Endothelial cell of umbilical vein (primary cell): ENCODE results near the gene MSN. TPM values are rescaled to one million over a fixed set of nuclear protein-coding genes. Genes with fewer than 3 reads are reported as not detected.
"Not testable (repeated sequence)": the region's sequence is repeated elsewhere in the genome, so short reads cannot be mapped to it uniquely, and the experiment has no call there.

Source experiments
- BruUV-seq: library from RNA; stranded (reverse); fragments of 400-500 nt; replicated peaks from 2 replicates; lab custom pipeline; 2021; lab: Mats Ljungman, UMichigan
- CTCF ChIA-PET: fragments of 300-600, 350-600 bp; sonication (Branson Sonifier 250); formaldehyde crosslinking; loops from one replicate; lab custom pipeline; 2021; ENCODE audit warnings: antibody characterized with exemption, inconsistent platforms; lab: Charles Lee
- POLR2A ChIA-PET: fragments of 300-600, 350-600 bp; sonication (Branson Sonifier 250); formaldehyde crosslinking; loops from one replicate; lab custom pipeline; 2021; ENCODE audit warnings: antibody characterized with exemption, inconsistent platforms; lab: Charles Lee
- DNase-seq: peaks from one replicate; pipeline ENCODE4 v3.0.0-alpha.2; 2011; ENCODE audit warnings: low read depth, low spot score
- FAIRE-seq: peaks from 2 replicates; lab custom pipeline; 2011; peaks lifted over from hg19 to GRCh38; lab: Jason Lieb, UNC
- H2AFZ ChIP-seq: 2 replicates; pipeline ENCODE4 v1.6.0; 2012; ENCODE audit warnings: low read depth, low read length, control low read depth, inconsistent platforms
- H3K27ac ChIP-seq: 2 replicates; pipeline ENCODE4 v1.5.1; 2011; ENCODE audit warnings: low read depth, mild to moderate bottlenecking, control low read depth, low read length, moderate library complexity; ENCODE audit not compliant: insufficient read depth
- H3K27me3 ChIP-seq, 2 experiments: 2 replicates each; pipeline versions ENCODE4 v1.6.0 to v1.6.1; 2011; ENCODE audit warnings: low read length in 2 of 2, mixed read lengths in 1 of 2; ENCODE audit not compliant: control insufficient read depth in 2 of 2, insufficient read depth in 2 of 2
- H3K36me3 ChIP-seq, 2 experiments: 2 replicates in 1 of 2; 3 replicates in 1 of 2; pipeline ENCODE4 v1.5.1; 2011; ENCODE audit warnings: low read length in 2 of 2, mild to moderate bottlenecking in 1 of 2, moderate library complexity in 1 of 2; ENCODE audit not compliant: control insufficient read depth in 2 of 2, insufficient read depth in 2 of 2; ENCODE audit errors: extremely low read depth in 1 of 2
- H3K4me1 ChIP-seq: 3 replicates; pipeline ENCODE4 v1.5.1; 2011; ENCODE audit warnings: mild to moderate bottlenecking, low read length; ENCODE audit not compliant: control insufficient read depth, insufficient read depth; ENCODE audit errors: extremely low read depth
- H3K4me2 ChIP-seq: 2 replicates; pipeline ENCODE4 v1.6.1; 2011; ENCODE audit warnings: low read length, control low read depth, mixed read lengths; ENCODE audit not compliant: insufficient read depth
- H3K4me3 ChIP-seq, 3 experiments: fragments of 200-600 bp in 1 of 3; sonication (generic), shearing (Covaris generic) in 1 of 3; replicated peaks in 1 of 3; 2 replicates each; pipeline ENCODE4 v1.5.1; 2011 to 2016; ENCODE audit warnings: control low read depth in 3 of 3, low read length in 3 of 3, mild to moderate bottlenecking in 2 of 3, inconsistent platforms in 1 of 3, low read depth in 1 of 3, moderate library complexity in 1 of 3; ENCODE audit not compliant: insufficient read depth in 1 of 3
- H3K79me2 ChIP-seq: 2 replicates; pipeline ENCODE4 v1.6.0; 2012; ENCODE audit warnings: low read length, inconsistent platforms; ENCODE audit not compliant: control insufficient read depth, insufficient read depth
- H3K9ac ChIP-seq: replicated peaks from 2 replicates; pipeline ENCODE3; 2011; ENCODE audit warnings: low read length, control low read depth; ENCODE audit not compliant: insufficient read depth; ENCODE audit errors: extremely low read depth
- H3K9me1 ChIP-seq: replicated peaks from 3 replicates; pipeline ENCODE4 v1.6.0; 2011; ENCODE audit warnings: mild to moderate bottlenecking, low read length; ENCODE audit not compliant: control insufficient read depth, insufficient read depth; ENCODE audit errors: extremely low read depth
- H3K9me3 ChIP-seq: replicated peaks from 2 replicates; pipeline ENCODE4 v1.5.1; 2012; ENCODE audit warnings: low read length, inconsistent platforms; ENCODE audit not compliant: control insufficient read depth, insufficient read depth
- H4K20me1 ChIP-seq: replicated peaks from 2 replicates; pipeline ENCODE3; 2011; ENCODE audit warnings: mild to moderate bottlenecking, low read length; ENCODE audit not compliant: control insufficient read depth, insufficient read depth; ENCODE audit errors: extremely low read depth
- MAX ChIP-seq: IDR thresholded peaks from 2 replicates; pipeline ENCODE4 v1.6.1; 2011; ENCODE audit not compliant: insufficient read depth, insufficient read length
- MYC ChIP-seq: IDR thresholded peaks from one replicate; pipeline ENCODE4 v1.6.1; 2011; ENCODE audit warnings: mild to moderate bottlenecking, low read depth, low read length
- POLR2A ChIP-seq: IDR thresholded peaks from 2 replicates; pipeline ENCODE4 v1.6.1; 2012; ENCODE audit warnings: low read depth, mild to moderate bottlenecking, control low read depth, low read length
- dilution Hi-C: fragments of 300-500 bp; cut with MboI; formaldehyde crosslinking; loops from one replicate; pipeline ENCODE4 v1.15.0; 2019; ENCODE audit warnings: low sequenced_read_pairs; ENCODE audit not compliant: extremely low pct_ligation_motif_present
- intact Hi-C: fragments of 100-400 bp; cut with micrococcal nuclease; formaldehyde crosslinking; loops from one replicate; pipeline ENCODE4 v1.10.0; 2022
- polyA plus RNA-seq, 4 experiments: library from polyadenylated mRNA; depleted of rRNA in 3 of 4; stranded (reverse) in 3 of 4; unstranded in 1 of 4; fragments of >200 nt; gene quantifications; 2 replicates each; pipeline versions ENCODE4 v1.2.1 to v1.2.3, GENCODE V29; 2011 to 2012; ENCODE audit warnings: missing spikeins in 1 of 4
- total RNA-seq: library from RNA; stranded (reverse); gene quantifications from 2 replicates; pipeline ENCODE4 v1.2.3, GENCODE V29; 2021

MSN gene
- total and polyA plus RNA-seq, 2 donors (not counting 3 experiments of a cell fraction or from before 2014, with no cell fraction given): 528 to 635 TPM

GRCh38 chrX:65635822-65636221 is 31.6 kb upstream of the MSN start:
- Histone ChIP-seq H3K4me3 (no peak overlapping the region), H3K79me2 (no peaks in the 10 kb centered on the region), H3K4me1 (peaks cover 3% of the 10 kb centered on the region), H3K9ac (no peak overlapping the region), H3K27ac (no peak overlapping the region), H4K20me1 (no peaks in the 10 kb centered on the region), H3K36me3 (no peaks in the 10 kb centered on the region), H3K4me2 (no peak overlapping the region), H3K9me3 (no peaks in the 10 kb centered on the region), H3K27me3 (no peaks in the 10 kb centered on the region), H2AFZ (no peak overlapping the region), H3K9me1 (no peaks in the 10 kb centered on the region)
- no peak for TF ChIP-seq MYC
- FAIRE-seq: no peak
- BruUV-seq: no TSS peak
- ChIA-PET POLR2A (no interaction called here), CTCF (no interaction called here)
- dilution Hi-C loops (no loop called here), intact Hi-C loops (no loop called here)
- DNase-seq: no peak

- H3K36me3 ChIP-seq, H3K79me2 ChIP-seq, H4K20me1 ChIP-seq, H3K9ac ChIP-seq, H3K4me3 ChIP-seq, H2AFZ ChIP-seq, intact Hi-C loops, H3K9me1 ChIP-seq, H3K4me1 ChIP-seq, H3K4me2 ChIP-seq, FAIRE-seq, H3K9me3 ChIP-seq, CTCF ChIA-PET, BruUV-seq, dilution Hi-C loops, DNase-seq, POLR2A ChIA-PET, H3K27me3 ChIP-seq, H3K27ac ChIP-seq: not testable (repeated sequence)
Observed at GRCh38 chrX:65636261-65636660, 31.2 kb upstream of the MSN start.

- intact Hi-C loops: no loop called here
- Histone ChIP-seq H3K4me3 (no peak overlapping the region), H3K4me2 (no peak overlapping the region), H3K79me2 (no peaks in the 10 kb centered on the region), H3K36me3 (no peaks in the 10 kb centered on the region), H3K27me3 (no peaks in the 10 kb centered on the region), H3K9me1 (no peaks in the 10 kb centered on the region), H3K27ac (no peak overlapping the region), H3K9me3 (no peaks in the 10 kb centered on the region), H3K9ac (no peak overlapping the region), H2AFZ (no peak overlapping the region), H4K20me1 (no peaks in the 10 kb centered on the region), H3K4me1 (peaks cover 3% of the 10 kb centered on the region)
- DNase-seq: no peak
- FAIRE-seq: no peak
- ChIA-PET POLR2A (no interaction called here), CTCF (no interaction called here)
- no TSS peak for BruUV-seq
- dilution Hi-C loops: no loop called here
- no peak for TF ChIP-seq MAX
- TF ChIP-seq POLR2A: no peak
Observed at GRCh38 chrX:65637335-65637734, 30.1 kb upstream of the MSN start.
